H9 (cell line): ENCODE results near the gene SCRN1. TPM values are rescaled to one million over a fixed set of nuclear protein-coding genes. Genes with fewer than 3 reads are reported as not detected.

Source experiments
- DNase-seq: peaks from one replicate; pipeline ENCODE4 v3.0.0-alpha.2; 2017
- H2AFZ ChIP-seq: one replicate; pipeline ENCODE4 v1.6.1; 2013; ENCODE audit warnings: mild to moderate bottlenecking, low read length, control low read depth, moderate library complexity
- H2AK5ac ChIP-seq: 2 replicates; pipeline ENCODE4 v1.6.1; 2013; ENCODE audit warnings: low read length, control low read depth, mixed read lengths; ENCODE audit not compliant: insufficient read length
- H2BK120ac ChIP-seq: one replicate; pipeline ENCODE4 v1.6.1; 2013; ENCODE audit warnings: low read depth, mild to moderate bottlenecking, low read length, control low read depth, inconsistent platforms; ENCODE audit not compliant: poor library complexity, severe bottlenecking
- H2BK12ac ChIP-seq: 2 replicates; pipeline ENCODE4 v1.6.1; 2013; ENCODE audit warnings: low read length, control low read depth, mixed read lengths, low read depth; ENCODE audit not compliant: insufficient read length
- H2BK15ac ChIP-seq: 2 replicates; pipeline ENCODE4 v1.6.1; 2013; ENCODE audit warnings: low read depth, low read length, control low read depth
- H2BK20ac ChIP-seq: one replicate; pipeline ENCODE4 v1.6.1; 2013; ENCODE audit warnings: low read depth, mild to moderate bottlenecking, low read length, control low read depth, inconsistent platforms; ENCODE audit not compliant: poor library complexity, severe bottlenecking
- H2BK5ac ChIP-seq: 2 replicates; pipeline ENCODE4 v1.6.1; 2013; ENCODE audit warnings: low read length, control low read depth, mixed read lengths; ENCODE audit not compliant: insufficient read length
- H3K14ac ChIP-seq: 2 replicates; pipeline ENCODE4 v1.6.1; 2013; ENCODE audit warnings: low read length, control low read depth; ENCODE audit not compliant: insufficient read depth
- H3K18ac ChIP-seq: 2 replicates; pipeline ENCODE4 v1.6.1; 2013; ENCODE audit warnings: low read depth, mild to moderate bottlenecking, mixed read lengths, low read length, control low read depth; ENCODE audit not compliant: insufficient read length
- H3K23ac ChIP-seq: 2 replicates; pipeline ENCODE4 v1.6.1; 2013; ENCODE audit warnings: low read length, control low read depth, mixed read lengths, low read depth; ENCODE audit not compliant: insufficient read length
- H3K23me2 ChIP-seq: 2 replicates; pipeline ENCODE4 v1.6.1; 2013; ENCODE audit warnings: low read depth, mild to moderate bottlenecking, mixed read lengths, low read length, control low read depth; ENCODE audit not compliant: insufficient read length, poor library complexity, severe bottlenecking
- H3K27ac ChIP-seq: 2 replicates; pipeline ENCODE4 v1.5.1; 2013; ENCODE audit warnings: low read length, control low read depth, mixed read lengths, low read depth; ENCODE audit not compliant: insufficient read length
- H3K27me3 ChIP-seq: 2 replicates; pipeline ENCODE4 v1.6.1; 2013; ENCODE audit warnings: low read length, control low read depth, inconsistent platforms; ENCODE audit not compliant: insufficient read depth
- H3K4ac ChIP-seq: 2 replicates; pipeline ENCODE4 v1.6.1; 2013; ENCODE audit warnings: low read depth, mild to moderate bottlenecking, control low read depth, inconsistent platforms, low read length, moderate library complexity
- H3K4me1 ChIP-seq: 2 replicates; pipeline ENCODE4 v1.6.1; 2013; ENCODE audit warnings: low read length, control low read depth, inconsistent platforms; ENCODE audit not compliant: insufficient read depth
- H3K4me2 ChIP-seq: 2 replicates; pipeline ENCODE4 v1.6.1; 2013; ENCODE audit warnings: low read length, control low read depth, mixed read lengths; ENCODE audit not compliant: insufficient read length, insufficient read depth
- H3K56ac ChIP-seq: 2 replicates; pipeline ENCODE4 v1.6.1; 2013; ENCODE audit warnings: low read depth, mild to moderate bottlenecking, mixed read lengths, low read length, control low read depth; ENCODE audit not compliant: insufficient read length
- H3K79me1 ChIP-seq: 2 replicates; pipeline ENCODE4 v1.6.1; 2013; ENCODE audit warnings: low read depth, mild to moderate bottlenecking, moderate library complexity, low read length, control low read depth, inconsistent platforms; ENCODE audit not compliant: insufficient read depth, poor library complexity, severe bottlenecking
- H3K79me2 ChIP-seq: 2 replicates; pipeline ENCODE4 v1.6.1; 2013; ENCODE audit warnings: low read length, control low read depth, inconsistent platforms; ENCODE audit not compliant: insufficient read depth
- H3K9ac ChIP-seq: 2 replicates; pipeline ENCODE4 v1.6.1; 2013; ENCODE audit warnings: low read length, control low read depth, mixed read lengths; ENCODE audit not compliant: insufficient read length; ENCODE audit errors: extremely low read depth
- H3K9me3 ChIP-seq: one replicate; pipeline ENCODE4 v1.6.1; 2013; ENCODE audit warnings: low read depth, low read length, inconsistent platforms; ENCODE audit not compliant: control insufficient read depth
- H3T11ph ChIP-seq: one replicate; pipeline ENCODE4 v1.6.1; 2013; ENCODE audit warnings: mild to moderate bottlenecking, low read length, control low read depth, inconsistent platforms
- H4K20me1 ChIP-seq: one replicate; pipeline ENCODE4 v1.6.1; 2013; ENCODE audit not compliant: control insufficient read depth, insufficient read length, insufficient read depth
- H4K5ac ChIP-seq: 2 replicates; pipeline ENCODE4 v1.6.1; 2013; ENCODE audit warnings: low read depth, mild to moderate bottlenecking, mixed read lengths, low read length, control low read depth; ENCODE audit not compliant: insufficient read length
- H4K8ac ChIP-seq: replicated peaks from 2 replicates; pipeline ENCODE4 v1.6.1; 2013; ENCODE audit warnings: low read length, control low read depth, mixed read lengths, low read depth; ENCODE audit not compliant: insufficient read length
- H4K91ac ChIP-seq: 2 replicates; pipeline ENCODE4 v1.6.1; 2013; ENCODE audit warnings: low read depth, mild to moderate bottlenecking, moderate library complexity, mixed read lengths, low read length, control low read depth; ENCODE audit not compliant: insufficient read length
- H3K27ac Mint-ChIP-seq, 3 experiments: 2 replicates in 2 of 3; 3 replicates in 1 of 3; pipeline ENCODE4 v1.8.0; 2020 to 2021; ENCODE audit warnings: mixed read lengths in 3 of 3, mild to moderate bottlenecking in 1 of 3, moderate library complexity in 1 of 3
- H3K27me3 Mint-ChIP-seq: 2 replicates; pipeline ENCODE4 v1.8.0; 2021; ENCODE audit warnings: low read depth, mild to moderate bottlenecking, moderate library complexity, mixed read lengths
- H3K36me3 Mint-ChIP-seq, 3 experiments: 2 replicates in 2 of 3; 3 replicates in 1 of 3; pipeline ENCODE4 v1.8.0; 2020 to 2021; ENCODE audit warnings: low read depth in 3 of 3, mixed read lengths in 3 of 3; ENCODE audit not compliant: insufficient read depth in 1 of 3
- H3K4me1 Mint-ChIP-seq, 2 experiments: 2 replicates each; pipeline ENCODE4 v1.8.0; 2020; ENCODE audit warnings: mixed read lengths in 2 of 2
- H3K4me3 Mint-ChIP-seq, 2 experiments: 2 replicates in 1 of 2; 3 replicates in 1 of 2; pipeline ENCODE4 v1.8.0; 2020 to 2021; ENCODE audit warnings: mild to moderate bottlenecking in 2 of 2, mixed read lengths in 2 of 2, moderate library complexity in 1 of 2
- H3K9me3 Mint-ChIP-seq, 2 experiments: 2 replicates in 1 of 2; 3 replicates in 1 of 2; pipeline ENCODE4 v1.8.0; 2020; ENCODE audit warnings: mild to moderate bottlenecking in 2 of 2, mixed read lengths in 2 of 2, moderate library complexity in 1 of 2
- WGBS: extraction: QIAGEN DNeasy Blood & Tissue Kit; methylation state at CpG from one replicate; pipeline ENCODE4 v1.1.7; 2013; ENCODE audit warnings: missing lambda C conversion rate, low lambda C conversion rate, mixed read lengths; ENCODE audit not compliant: insufficient read length; ENCODE audit errors: extremely low coverage; 5-methylcytosine and 5-hydroxymethylcytosine counted together
- total RNA-seq: library from RNA; stranded (reverse); gene quantifications from 2 replicates; pipeline ENCODE4 v1.2.1, GENCODE V29; 2021
- TF ChIP-seq, protein P1 (sequence below): fragments of 200-600 bp; sonication (generic); conservative IDR thresholded peaks from 3 replicates; pipeline ENCODE4 v1.8.0; 2021; ENCODE audit warnings: antibody characterized with exemption, mild to moderate bottlenecking

The SCRN1 gene
- total RNA-seq, 1 experiment from 2014 or later = 101 TPM

DNA sequence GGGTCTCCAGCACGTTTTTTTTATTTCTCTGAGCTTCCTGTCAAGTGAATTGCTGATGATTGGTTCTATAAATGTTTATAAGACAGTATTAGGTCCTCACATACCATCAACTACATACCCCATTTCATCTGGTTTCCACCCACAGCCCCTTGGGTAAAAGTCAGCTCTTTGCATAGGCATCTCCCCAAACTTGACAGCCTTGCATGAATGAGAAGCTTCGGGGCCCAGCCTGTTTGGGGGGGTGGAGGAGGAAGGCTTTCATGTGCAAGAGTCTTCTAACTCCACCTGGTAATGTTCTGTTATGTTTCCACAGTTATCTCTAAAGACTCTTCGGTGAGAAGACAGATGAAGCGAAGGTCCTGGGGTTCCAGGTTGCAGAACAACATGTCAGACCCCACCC lies 75.4 kb downstream of the SCRN1 start:
- H2AFZ ChIP-seq = no peak overlapping the region
- no peaks in the 10 kb centered on the region for H3K79me2 ChIP-seq
- H3K4me2 ChIP-seq = no peak overlapping the region
- H3K9me3 Mint-ChIP-seq = no peaks in the 10 kb centered on the region
- H4K8ac ChIP-seq = no peak overlapping the region
- H3K14ac ChIP-seq = no peak overlapping the region
- H2BK12ac ChIP-seq = no peak overlapping the region
- no peak overlapping the region for H4K5ac ChIP-seq
- H3T11ph ChIP-seq = no peak overlapping the region
- H4K20me1 ChIP-seq = no peaks in the 10 kb centered on the region
- H3K27me3 Mint-ChIP-seq = no peaks in the 10 kb centered on the region
- no peaks in the 10 kb centered on the region for H3K4me1 ChIP-seq
- H2BK15ac ChIP-seq = no peak overlapping the region
- H4K91ac ChIP-seq = no peak overlapping the region
- peaks cover 0 to 8% (median 3%) of the 10 kb centered on the region in 3 experiments; a peak in 5 of 7 replicates for H3K36me3 Mint-ChIP-seq
- H2BK5ac ChIP-seq = no peak overlapping the region
- DNase-seq = no peak
- no peaks in the 10 kb centered on the region for H3K9me3 ChIP-seq
- no peak overlapping the region for H2BK120ac ChIP-seq
- H3K27me3 ChIP-seq = no peaks in the 10 kb centered on the region
- no peak overlapping the region for H3K4me3 Mint-ChIP-seq
- no peak overlapping the region for H2AK5ac ChIP-seq
- no peak overlapping the region for H3K18ac ChIP-seq
- no peak overlapping the region for H3K4ac ChIP-seq
- no CpG with 5 or more reads among the region's 4 CpGs for WGBS
- H3K27ac Mint-ChIP-seq = no peak overlapping the region
- no peak overlapping the region for H3K23ac ChIP-seq
- TF ChIP-seq, protein P1, sequence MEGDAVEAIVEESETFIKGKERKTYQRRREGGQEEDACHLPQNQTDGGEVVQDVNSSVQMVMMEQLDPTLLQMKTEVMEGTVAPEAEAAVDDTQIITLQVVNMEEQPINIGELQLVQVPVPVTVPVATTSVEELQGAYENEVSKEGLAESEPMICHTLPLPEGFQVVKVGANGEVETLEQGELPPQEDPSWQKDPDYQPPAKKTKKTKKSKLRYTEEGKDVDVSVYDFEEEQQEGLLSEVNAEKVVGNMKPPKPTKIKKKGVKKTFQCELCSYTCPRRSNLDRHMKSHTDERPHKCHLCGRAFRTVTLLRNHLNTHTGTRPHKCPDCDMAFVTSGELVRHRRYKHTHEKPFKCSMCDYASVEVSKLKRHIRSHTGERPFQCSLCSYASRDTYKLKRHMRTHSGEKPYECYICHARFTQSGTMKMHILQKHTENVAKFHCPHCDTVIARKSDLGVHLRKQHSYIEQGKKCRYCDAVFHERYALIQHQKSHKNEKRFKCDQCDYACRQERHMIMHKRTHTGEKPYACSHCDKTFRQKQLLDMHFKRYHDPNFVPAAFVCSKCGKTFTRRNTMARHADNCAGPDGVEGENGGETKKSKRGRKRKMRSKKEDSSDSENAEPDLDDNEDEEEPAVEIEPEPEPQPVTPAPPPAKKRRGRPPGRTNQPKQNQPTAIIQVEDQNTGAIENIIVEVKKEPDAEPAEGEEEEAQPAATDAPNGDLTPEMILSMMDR = no peak
- no peaks in the 10 kb centered on the region for H3K23me2 ChIP-seq
- peaks cover 0 to 5% of the 10 kb centered on the region in 2 experiments; a peak in 1 of 4 replicates for H3K4me1 Mint-ChIP-seq
- H2BK20ac ChIP-seq = no peak overlapping the region
- no peak overlapping the region for H3K56ac ChIP-seq
- no peak overlapping the region for H3K9ac ChIP-seq
- H3K79me1 ChIP-seq = no peaks in the 10 kb centered on the region
- no peak overlapping the region for H3K27ac ChIP-seq
